ENCODE results near the gene ENTPD6.

ENTPD6 gene

DNA sequence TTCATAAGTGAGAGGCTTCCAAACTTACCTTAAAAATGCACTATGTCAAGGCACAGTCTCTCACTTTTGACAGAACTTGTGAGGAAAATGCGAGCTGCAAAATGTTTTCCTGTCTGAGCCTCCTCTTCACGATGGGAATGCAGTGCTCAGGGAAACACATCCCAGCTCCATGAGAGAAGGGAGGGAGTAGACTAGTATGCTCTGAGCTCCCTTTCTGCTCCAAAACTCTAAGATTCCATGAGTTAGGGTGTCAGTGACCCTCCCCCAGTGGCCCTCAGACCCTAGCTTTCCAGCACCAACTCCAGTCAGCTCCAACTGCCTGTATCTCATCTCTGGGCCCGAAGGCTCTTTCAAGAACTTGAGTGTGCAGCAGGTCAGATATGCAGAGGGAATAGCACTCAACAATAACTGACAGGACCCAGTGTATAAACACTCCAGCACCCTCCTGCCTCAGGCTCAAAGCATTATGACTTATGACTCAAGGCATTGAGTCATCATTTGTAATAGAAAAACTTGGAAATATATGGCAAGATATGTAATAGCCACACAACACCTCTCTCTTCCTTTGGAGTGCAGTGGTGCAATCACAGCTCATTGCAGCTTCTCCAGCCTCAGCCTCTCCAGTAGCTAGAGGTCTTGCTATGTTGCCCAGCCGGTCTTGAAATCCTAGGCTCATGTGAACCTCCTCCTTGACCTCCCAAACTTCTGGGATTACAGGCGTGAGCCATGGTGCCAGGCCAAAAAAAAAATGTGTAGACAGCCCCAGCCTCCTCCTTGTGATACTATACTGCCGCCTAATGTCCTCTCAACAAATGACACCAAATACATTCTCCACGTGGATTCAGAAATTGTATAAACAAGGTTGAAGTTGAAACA is 16.7 kb upstream of the ENTPD6 start:
- POLR2A ChIA-PET: interaction anchor here (0.6 kb wide), 1 partner anchor 214 kb away, joined by 6 read pairs; no protein-coding TSS in a partner anchor
- no peak overlapping the region for H3K27ac ChIP-seq (ENCODE audit: extremely low read depth, low read depth, low read length)
- no peak for TF ChIP-seq REPIN1 (tag by site-specific recombination; IDR thresholded peaks at IDR 0.05; ENCODE audit: low read depth)
- TF ChIP-seq ZEB2 (tag by site-specific recombination; IDR thresholded peaks at IDR 0.05): peak; percentile 28; the same call in 1 of the 2 replicates
- TF ChIP-seq ZNF184 (tag by site-specific recombination; IDR thresholded peaks at IDR 0.05): 0 out of 2 replicates have a peak, but pooled peaks have one; percentile 41
- TF ChIP-seq ZNF785 (tag by site-specific recombination; IDR thresholded peaks at IDR 0.05): no peak
- TF ChIP-seq PRDM1 (tag by site-specific recombination; IDR thresholded peaks at IDR 0.05): no peak
- 0 out of 2 replicates have a peak, but pooled peaks have one; percentile 42 for TF ChIP-seq ZNF558 (tag by site-specific recombination; IDR thresholded peaks at IDR 0.05)
- TF ChIP-seq, protein P1, sequence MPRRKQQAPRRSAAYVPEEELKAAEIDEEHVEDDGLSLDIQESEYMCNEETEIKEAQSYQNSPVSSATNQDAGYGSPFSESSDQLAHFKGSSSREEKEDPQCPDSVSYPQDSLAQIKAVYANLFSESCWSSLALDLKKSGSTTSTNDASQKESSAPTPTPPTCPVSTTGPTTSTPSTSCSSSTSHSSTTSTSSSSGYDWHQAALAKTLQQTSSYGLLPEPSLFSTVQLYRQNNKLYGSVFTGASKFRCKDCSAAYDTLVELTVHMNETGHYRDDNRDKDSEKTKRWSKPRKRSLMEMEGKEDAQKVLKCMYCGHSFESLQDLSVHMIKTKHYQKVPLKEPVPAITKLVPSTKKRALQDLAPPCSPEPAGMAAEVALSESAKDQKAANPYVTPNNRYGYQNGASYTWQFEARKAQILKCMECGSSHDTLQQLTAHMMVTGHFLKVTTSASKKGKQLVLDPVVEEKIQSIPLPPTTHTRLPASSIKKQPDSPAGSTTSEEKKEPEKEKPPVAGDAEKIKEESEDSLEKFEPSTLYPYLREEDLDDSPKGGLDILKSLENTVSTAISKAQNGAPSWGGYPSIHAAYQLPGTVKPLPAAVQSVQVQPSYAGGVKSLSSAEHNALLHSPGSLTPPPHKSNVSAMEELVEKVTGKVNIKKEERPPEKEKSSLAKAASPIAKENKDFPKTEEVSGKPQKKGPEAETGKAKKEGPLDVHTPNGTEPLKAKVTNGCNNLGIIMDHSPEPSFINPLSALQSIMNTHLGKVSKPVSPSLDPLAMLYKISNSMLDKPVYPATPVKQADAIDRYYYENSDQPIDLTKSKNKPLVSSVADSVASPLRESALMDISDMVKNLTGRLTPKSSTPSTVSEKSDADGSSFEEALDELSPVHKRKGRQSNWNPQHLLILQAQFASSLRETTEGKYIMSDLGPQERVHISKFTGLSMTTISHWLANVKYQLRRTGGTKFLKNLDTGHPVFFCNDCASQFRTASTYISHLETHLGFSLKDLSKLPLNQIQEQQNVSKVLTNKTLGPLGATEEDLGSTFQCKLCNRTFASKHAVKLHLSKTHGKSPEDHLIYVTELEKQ (tag by site-specific recombination; IDR thresholded peaks at IDR 0.05; ENCODE audit: borderline replicate concordance): 0 out of 2 replicates have a peak, but pooled peaks have one; percentile 10
- no peak for TF ChIP-seq ZNF223 (tag by site-specific recombination; IDR thresholded peaks at IDR 0.05)
- TF ChIP-seq ZNF654 (tag by site-specific recombination; IDR thresholded peaks at IDR 0.05; ENCODE audit: low read depth): peak; percentile 99
- TF ChIP-seq ZNF132 (tag by site-specific recombination; IDR thresholded peaks at IDR 0.05; ENCODE audit: borderline replicate concordance): no peak
- TF ChIP-seq, protein P2, sequence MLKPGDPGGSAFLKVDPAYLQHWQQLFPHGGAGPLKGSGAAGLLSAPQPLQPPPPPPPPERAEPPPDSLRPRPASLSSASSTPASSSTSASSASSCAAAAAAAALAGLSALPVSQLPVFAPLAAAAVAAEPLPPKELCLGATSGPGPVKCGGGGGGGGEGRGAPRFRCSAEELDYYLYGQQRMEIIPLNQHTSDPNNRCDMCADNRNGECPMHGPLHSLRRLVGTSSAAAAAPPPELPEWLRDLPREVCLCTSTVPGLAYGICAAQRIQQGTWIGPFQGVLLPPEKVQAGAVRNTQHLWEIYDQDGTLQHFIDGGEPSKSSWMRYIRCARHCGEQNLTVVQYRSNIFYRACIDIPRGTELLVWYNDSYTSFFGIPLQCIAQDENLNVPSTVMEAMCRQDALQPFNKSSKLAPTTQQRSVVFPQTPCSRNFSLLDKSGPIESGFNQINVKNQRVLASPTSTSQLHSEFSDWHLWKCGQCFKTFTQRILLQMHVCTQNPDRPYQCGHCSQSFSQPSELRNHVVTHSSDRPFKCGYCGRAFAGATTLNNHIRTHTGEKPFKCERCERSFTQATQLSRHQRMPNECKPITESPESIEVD (tag by site-specific recombination; IDR thresholded peaks at IDR 0.05): no peak; the same call in 1 of the 2 replicates
- TF ChIP-seq HOXD13 (CRISPR knock-in tag; IDR thresholded peaks at IDR 0.05; ENCODE audit: borderline replicate concordance): no peak
- TF ChIP-seq ZNF792 (tag by site-specific recombination; IDR thresholded peaks at IDR 0.05): no peak
- TF ChIP-seq, protein P3, sequence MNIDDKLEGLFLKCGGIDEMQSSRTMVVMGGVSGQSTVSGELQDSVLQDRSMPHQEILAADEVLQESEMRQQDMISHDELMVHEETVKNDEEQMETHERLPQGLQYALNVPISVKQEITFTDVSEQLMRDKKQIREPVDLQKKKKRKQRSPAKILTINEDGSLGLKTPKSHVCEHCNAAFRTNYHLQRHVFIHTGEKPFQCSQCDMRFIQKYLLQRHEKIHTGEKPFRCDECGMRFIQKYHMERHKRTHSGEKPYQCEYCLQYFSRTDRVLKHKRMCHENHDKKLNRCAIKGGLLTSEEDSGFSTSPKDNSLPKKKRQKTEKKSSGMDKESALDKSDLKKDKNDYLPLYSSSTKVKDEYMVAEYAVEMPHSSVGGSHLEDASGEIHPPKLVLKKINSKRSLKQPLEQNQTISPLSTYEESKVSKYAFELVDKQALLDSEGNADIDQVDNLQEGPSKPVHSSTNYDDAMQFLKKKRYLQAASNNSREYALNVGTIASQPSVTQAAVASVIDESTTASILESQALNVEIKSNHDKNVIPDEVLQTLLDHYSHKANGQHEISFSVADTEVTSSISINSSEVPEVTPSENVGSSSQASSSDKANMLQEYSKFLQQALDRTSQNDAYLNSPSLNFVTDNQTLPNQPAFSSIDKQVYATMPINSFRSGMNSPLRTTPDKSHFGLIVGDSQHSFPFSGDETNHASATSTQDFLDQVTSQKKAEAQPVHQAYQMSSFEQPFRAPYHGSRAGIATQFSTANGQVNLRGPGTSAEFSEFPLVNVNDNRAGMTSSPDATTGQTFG (tag by site-specific recombination; IDR thresholded peaks at IDR 0.05; ENCODE audit: borderline replicate concordance): no peak
- TF ChIP-seq ZNF560 (tag by site-specific recombination; IDR thresholded peaks at IDR 0.05; ENCODE audit: borderline replicate concordance): no peak
- 0 out of 2 replicates have a peak, but pooled peaks have one; percentile 32 for TF ChIP-seq ZSCAN30 (tag by site-specific recombination; IDR thresholded peaks at IDR 0.05)
- TF ChIP-seq, protein P4, sequence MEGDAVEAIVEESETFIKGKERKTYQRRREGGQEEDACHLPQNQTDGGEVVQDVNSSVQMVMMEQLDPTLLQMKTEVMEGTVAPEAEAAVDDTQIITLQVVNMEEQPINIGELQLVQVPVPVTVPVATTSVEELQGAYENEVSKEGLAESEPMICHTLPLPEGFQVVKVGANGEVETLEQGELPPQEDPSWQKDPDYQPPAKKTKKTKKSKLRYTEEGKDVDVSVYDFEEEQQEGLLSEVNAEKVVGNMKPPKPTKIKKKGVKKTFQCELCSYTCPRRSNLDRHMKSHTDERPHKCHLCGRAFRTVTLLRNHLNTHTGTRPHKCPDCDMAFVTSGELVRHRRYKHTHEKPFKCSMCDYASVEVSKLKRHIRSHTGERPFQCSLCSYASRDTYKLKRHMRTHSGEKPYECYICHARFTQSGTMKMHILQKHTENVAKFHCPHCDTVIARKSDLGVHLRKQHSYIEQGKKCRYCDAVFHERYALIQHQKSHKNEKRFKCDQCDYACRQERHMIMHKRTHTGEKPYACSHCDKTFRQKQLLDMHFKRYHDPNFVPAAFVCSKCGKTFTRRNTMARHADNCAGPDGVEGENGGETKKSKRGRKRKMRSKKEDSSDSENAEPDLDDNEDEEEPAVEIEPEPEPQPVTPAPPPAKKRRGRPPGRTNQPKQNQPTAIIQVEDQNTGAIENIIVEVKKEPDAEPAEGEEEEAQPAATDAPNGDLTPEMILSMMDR (tag by site-specific recombination; IDR thresholded peaks at IDR 0.05): peak; percentile 60; the same call in 1 of the 2 replicates
- TF ChIP-seq, protein P5, sequence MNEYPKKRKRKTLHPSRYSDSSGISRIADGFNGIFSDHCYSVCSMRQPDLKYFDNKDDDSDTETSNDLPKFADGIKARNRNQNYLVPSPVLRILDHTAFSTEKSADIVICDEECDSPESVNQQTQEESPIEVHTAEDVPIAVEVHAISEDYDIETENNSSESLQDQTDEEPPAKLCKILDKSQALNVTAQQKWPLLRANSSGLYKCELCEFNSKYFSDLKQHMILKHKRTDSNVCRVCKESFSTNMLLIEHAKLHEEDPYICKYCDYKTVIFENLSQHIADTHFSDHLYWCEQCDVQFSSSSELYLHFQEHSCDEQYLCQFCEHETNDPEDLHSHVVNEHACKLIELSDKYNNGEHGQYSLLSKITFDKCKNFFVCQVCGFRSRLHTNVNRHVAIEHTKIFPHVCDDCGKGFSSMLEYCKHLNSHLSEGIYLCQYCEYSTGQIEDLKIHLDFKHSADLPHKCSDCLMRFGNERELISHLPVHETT (tag by site-specific recombination; IDR thresholded peaks at IDR 0.05): 0 out of 2 replicates have a peak, but pooled peaks have one; percentile 35
- TF ChIP-seq, protein P6, sequence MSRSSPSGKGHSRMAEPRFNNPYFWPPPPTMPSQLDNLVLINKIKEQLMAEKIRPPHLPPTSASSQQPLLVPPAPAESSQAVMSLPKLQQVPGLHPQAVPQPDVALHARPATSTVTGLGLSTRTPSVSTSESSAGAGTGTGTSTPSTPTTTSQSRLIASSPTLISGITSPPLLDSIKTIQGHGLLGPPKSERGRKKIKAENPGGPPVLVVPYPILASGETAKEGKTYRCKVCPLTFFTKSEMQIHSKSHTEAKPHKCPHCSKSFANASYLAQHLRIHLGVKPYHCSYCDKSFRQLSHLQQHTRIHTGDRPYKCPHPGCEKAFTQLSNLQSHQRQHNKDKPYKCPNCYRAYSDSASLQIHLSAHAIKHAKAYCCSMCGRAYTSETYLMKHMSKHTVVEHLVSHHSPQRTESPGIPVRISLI (tag by site-specific recombination; IDR thresholded peaks at IDR 0.05): peak; percentile 97
- TF ChIP-seq GLI4 (tag by site-specific recombination; IDR thresholded peaks at IDR 0.05): no peak
- no peak for TF ChIP-seq ZNF501 (tag by site-specific recombination; IDR thresholded peaks at IDR 0.05)

More for the DNA sequence above, 16.7 kb upstream of the ENTPD6 start:
- Histone ChIP-seq H3K4me3 (ENCODE audit: low read depth, low read length) (no peak overlapping the region), H3K36me3 (ENCODE audit: control insufficient read depth in 2 of 2, insufficient read depth in 1 of 2, low read length in 2 of 2) (no peaks in the 10 kb centered on the region), H3K9me3 (ENCODE audit: control insufficient read depth, insufficient read depth, low read depth, low read length) (no peaks in the 10 kb centered on the region), H3K4me1 (ENCODE audit: control insufficient read depth, insufficient read depth, low read length) (no peaks in the 10 kb centered on the region)
- CTCF ChIA-PET: interaction anchor here (0.6 to 3.2 kb wide), 24 partner anchors 9 to 1759 kb away, joined by 3 to 24 read pairs (median 4); partner anchors contain the start of genes APMAP and PYGB

All from HEK293 (cell line).